Large intestine (tissue), 3 donors: Measurements from ENCODE around the gene EHD4. TPM values are rescaled to one million over a fixed set of nuclear protein-coding genes. Genes with fewer than 3 reads are reported as not detected.

ENCODE experiments used
- DNase-seq, 2 donors: peaks; one replicate each; pipeline versions ENCODE4 v3.0.0 to v3.0.0-alpha.2; 2013
- H3K27ac ChIP-seq: one replicate; pipeline ENCODE4 v1.5.1; 2013; ENCODE audit warnings: low read length
- H3K27me3 ChIP-seq: 2 replicates; pipeline ENCODE4 v1.6.1; 2013; ENCODE audit warnings: low read length; ENCODE audit not compliant: control insufficient read depth, insufficient read depth
- H3K36me3 ChIP-seq: 2 replicates; pipeline ENCODE4 v1.6.1; 2013; ENCODE audit warnings: low read length; ENCODE audit not compliant: control insufficient read depth, insufficient read depth
- H3K4me1 ChIP-seq: one replicate; pipeline ENCODE4 v1.6.1; 2013; ENCODE audit warnings: low read length; ENCODE audit not compliant: control insufficient read depth, insufficient read depth
- H3K4me3 ChIP-seq: one replicate; pipeline ENCODE4 v1.5.1; 2013; ENCODE audit warnings: low read length
- H3K9me3 ChIP-seq: one replicate; pipeline ENCODE4 v1.6.1; 2013; ENCODE audit warnings: mild to moderate bottlenecking, low read depth, low read length, moderate library complexity; ENCODE audit not compliant: control insufficient read depth
- WGBS: methylation state at CpG from one replicate; pipeline ENCODE4 v1.1.5; 2013; ENCODE audit warnings: low lambda C conversion rate; ENCODE audit not compliant: insufficient coverage; 5-methylcytosine and 5-hydroxymethylcytosine counted together
- polyA plus RNA-seq: library from polyadenylated mRNA; unstranded; fragments of 120-200 nt; gene quantifications from one replicate; pipeline ENCODE4 v1.2.1, GENCODE V29; 2013

Gene EHD4
- polyA plus RNA-seq, 1 donor: 13.1 TPM

GRCh38 chr15:41996376-41996775, 24.0 kb upstream of the EHD4 start:
- no peaks in the 10 kb centered on the region for H3K4me1 ChIP-seq
- DNase-seq: no peak
- no CpG with 5 or more reads among the region's 10 CpGs for WGBS
- no peaks in the 10 kb centered on the region for H3K36me3 ChIP-seq
- H3K27ac ChIP-seq: no peak overlapping the region
- H3K4me3 ChIP-seq: no peak overlapping the region
- no peaks in the 10 kb centered on the region for H3K27me3 ChIP-seq
- no peaks in the 10 kb centered on the region for H3K9me3 ChIP-seq

DNA sequence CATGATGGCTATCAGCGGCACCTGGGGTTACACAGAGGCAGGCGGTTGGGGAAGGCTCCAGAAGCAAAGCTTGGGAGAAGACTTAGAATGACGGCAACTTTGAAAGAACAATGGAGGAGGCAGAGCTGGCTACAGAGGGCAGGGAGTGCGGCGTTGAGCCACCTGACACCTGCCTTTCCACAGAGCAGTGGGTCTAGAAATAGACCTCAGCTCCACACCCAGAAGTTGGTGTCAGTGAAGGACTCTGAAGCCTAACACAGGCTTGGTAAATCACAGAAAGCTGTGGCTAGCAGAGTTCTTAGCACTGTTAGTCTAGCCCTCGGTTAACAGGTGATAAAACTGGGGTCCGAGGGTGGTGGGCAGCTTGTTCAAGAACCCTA, 23.1 kb upstream of the EHD4 start:
- Histone ChIP-seq H3K36me3 (no peaks in the 10 kb centered on the region), H3K27me3 (no peaks in the 10 kb centered on the region), H3K4me3 (no peak overlapping the region), H3K9me3 (no peaks in the 10 kb centered on the region), H3K4me1 (no peaks in the 10 kb centered on the region), H3K27ac (no peak overlapping the region)
- no peak for DNase-seq
- no CpG with 5 or more reads among the region's 7 CpGs for WGBS

DNA sequence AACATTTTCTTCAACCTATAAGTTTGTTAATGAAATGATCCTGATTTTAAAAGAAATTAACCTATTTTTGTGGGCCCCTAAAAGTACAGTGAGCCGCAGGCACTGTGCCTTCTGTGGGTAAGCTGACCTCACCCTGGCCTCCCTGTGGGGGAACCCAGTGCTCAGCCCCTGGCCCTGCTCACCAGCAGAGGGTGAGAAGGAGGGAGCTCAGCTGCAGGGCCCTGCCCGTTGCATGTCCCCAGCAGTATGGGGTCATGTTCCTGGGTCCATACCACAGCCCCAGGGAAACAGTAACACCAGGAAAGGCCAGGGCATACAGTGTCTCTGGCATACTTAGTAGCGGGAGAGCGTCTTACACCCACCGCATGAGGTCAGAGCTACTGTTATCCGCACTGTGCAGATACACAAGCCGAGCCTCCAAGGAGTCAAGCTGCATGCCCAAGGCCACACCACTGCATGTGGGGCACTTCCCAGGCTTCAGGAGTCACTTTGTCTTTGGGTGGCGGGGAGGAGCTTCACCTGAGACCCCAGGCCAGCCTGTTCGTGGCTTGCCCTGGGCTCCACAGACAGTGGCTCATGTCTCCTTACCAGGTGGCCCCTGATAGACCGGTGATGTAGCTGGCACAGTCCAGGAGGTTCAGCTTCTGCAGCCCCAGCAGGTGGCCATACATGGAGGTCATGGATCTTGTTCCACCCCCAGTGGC, 22.6 kb upstream of the EHD4 start:
- DNase-seq: no peak
- H3K27ac ChIP-seq: no peak overlapping the region
- H3K9me3 ChIP-seq: no peaks in the 10 kb centered on the region
- WGBS: no CpG with 5 or more reads among the region's 10 CpGs
- no peak overlapping the region for H3K4me3 ChIP-seq
- H3K27me3 ChIP-seq: no peaks in the 10 kb centered on the region
- H3K36me3 ChIP-seq: no peaks in the 10 kb centered on the region
- H3K4me1 ChIP-seq: no peaks in the 10 kb centered on the region

DNA sequence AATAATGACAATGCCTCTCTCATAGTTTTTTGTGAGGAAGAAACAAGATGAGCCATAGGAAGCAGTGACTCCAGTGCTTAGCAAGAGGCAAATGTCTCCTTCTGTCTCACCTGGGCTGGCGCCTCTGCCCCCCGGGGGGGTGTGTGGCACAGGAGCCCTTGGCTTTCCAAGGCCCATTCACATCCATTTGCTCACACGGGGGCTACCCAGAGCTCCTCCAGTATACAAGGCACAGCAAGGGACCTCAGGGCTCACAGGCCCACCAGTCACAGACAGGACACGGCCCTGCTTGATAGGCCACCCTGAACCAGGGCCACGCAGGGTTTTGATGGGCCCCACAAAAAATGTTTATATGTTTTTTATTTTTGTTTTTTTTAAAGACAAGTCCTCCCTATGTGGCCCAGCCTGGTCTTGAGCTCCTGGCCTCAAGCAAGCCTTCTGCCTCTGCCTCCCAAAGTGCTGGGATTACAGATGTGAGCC, 21.9 kb upstream of the EHD4 start:
- DNase-seq: no peak
- no peaks in the 10 kb centered on the region for H3K36me3 ChIP-seq
- WGBS: no CpG with 5 or more reads among the region's 5 CpGs
- H3K9me3 ChIP-seq: no peaks in the 10 kb centered on the region
- no peaks in the 10 kb centered on the region for H3K4me1 ChIP-seq
- H3K27ac ChIP-seq: no peak overlapping the region
- no peak overlapping the region for H3K4me3 ChIP-seq
- H3K27me3 ChIP-seq: no peaks in the 10 kb centered on the region

GRCh38 chr15:41993472-41994170, 21.3 kb upstream of the EHD4 start:
- Histone ChIP-seq H3K27ac (no peak overlapping the region), H3K36me3 (no peaks in the 10 kb centered on the region), H3K4me3 (no peak overlapping the region), H3K4me1 (no peaks in the 10 kb centered on the region), H3K9me3 (no peaks in the 10 kb centered on the region), H3K27me3 (no peaks in the 10 kb centered on the region)
- no CpG with 5 or more reads among the region's 11 CpGs for WGBS
- no peak for DNase-seq

DNA sequence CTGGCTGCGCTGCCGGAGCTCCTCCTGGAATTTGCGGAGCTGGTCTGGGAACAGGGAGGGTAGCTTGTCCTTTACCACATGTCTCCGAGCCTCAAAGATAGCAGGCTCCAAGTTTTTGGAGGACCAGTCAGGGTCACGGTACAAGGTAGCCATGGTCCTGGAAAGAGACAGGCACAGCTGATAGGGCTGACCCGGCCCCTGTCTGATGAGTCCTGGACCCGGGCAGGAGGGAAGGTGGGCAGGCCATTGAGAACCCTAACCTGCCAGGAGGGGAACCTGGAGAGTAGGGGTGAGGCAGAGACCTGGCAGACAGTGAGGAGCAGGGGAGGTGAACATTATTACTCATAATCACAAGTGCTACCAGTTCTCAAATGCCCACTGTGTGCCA, 20.4 kb upstream of the EHD4 start:
- Histone ChIP-seq H3K4me3 (no peak overlapping the region), H3K4me1 (no peaks in the 10 kb centered on the region), H3K27ac (no peak overlapping the region), H3K36me3 (no peaks in the 10 kb centered on the region), H3K9me3 (no peaks in the 10 kb centered on the region), H3K27me3 (no peaks in the 10 kb centered on the region)
- no peak for DNase-seq
- no CpG with 5 or more reads among the region's 7 CpGs for WGBS

DNA sequence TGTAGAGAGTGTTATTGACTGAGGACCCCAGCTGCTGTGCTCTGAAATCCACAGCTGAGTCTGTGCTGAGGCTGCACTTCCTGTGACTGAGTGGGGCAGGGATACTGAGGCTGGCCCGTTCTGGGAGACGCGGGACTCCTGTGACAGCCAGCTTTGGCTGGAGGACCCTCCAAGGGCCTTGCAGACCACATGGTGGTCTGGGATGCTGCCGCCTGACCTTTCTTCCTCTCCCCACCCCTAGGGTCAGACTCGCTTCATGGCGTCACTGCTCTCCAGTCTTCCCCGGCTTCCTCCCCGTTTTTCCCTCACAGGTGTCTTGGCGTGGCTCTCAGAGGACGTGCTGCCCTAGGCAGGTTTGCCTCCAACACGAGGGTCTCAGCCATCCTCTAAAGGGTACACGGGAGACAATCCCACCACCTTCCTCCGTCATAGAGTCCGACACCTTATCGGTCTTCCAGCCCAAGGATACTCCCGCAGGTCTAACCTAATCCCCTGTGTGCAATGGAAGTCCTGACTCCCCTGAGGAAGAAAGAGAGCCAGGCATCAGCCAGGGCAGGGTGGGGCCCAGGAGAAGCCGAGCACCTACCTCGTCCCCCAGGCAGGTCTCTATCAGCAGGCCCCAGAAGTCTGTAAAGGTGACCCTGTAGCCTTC, 19.9 kb upstream of the EHD4 start:
- Histone ChIP-seq H3K4me3 (no peak overlapping the region), H3K27me3 (no peaks in the 10 kb centered on the region), H3K36me3 (no peaks in the 10 kb centered on the region), H3K27ac (no peak overlapping the region), H3K9me3 (no peaks in the 10 kb centered on the region), H3K4me1 (no peaks in the 10 kb centered on the region)
- WGBS: 100% methylated on average over 1 of the region's 18 CpGs
- DNase-seq: no peak

DNA sequence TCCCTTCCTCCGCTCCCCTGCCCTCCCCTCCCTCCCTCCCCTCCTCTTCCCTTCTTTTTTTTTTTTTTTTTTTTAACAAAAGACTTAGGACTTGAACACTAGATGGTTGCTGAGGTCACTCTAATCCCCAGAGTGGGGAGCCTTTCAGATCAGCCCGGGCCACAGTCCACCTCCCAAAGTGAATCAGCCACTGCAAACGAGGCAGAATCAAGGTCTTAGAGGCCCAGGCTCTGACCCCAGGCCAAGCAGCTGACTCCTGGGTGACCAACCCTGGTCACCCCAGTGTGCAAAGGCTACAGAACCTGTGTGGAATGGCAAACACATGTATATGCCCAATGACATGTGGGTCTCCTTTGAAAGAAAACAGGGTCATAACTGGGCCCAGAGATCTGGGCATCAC, 18.3 kb upstream of the EHD4 start:
- Histone ChIP-seq H3K9me3 (no peaks in the 10 kb centered on the region), H3K27ac (no peak overlapping the region), H3K27me3 (no peaks in the 10 kb centered on the region), H3K36me3 (no peaks in the 10 kb centered on the region), H3K4me1 (no peaks in the 10 kb centered on the region), H3K4me3 (no peak overlapping the region)
- DNase-seq: no peak
- WGBS: 100% methylated on average over 1 of the region's 3 CpGs

DNA sequence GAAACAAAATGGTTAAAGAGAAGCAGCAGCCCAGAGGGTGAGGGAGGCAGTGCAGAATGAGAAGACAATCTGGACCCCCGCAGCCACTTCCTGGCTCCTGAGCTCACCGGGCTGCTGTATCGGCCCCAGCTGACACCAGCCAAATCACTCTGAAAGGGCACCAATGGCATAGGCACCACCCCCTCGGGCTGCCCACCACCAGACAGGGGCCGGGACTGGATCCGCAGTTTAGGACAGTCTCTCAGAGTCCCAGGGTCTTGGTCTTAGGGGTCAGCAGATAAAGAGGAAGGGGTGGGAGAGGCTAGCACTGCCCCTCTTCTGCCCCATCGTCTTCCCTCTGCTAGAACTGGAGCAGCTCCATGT, 17.9 kb upstream of the EHD4 start:
- Histone ChIP-seq H3K4me1 (no peaks in the 10 kb centered on the region), H3K27ac (no peak overlapping the region), H3K36me3 (no peaks in the 10 kb centered on the region), H3K9me3 (no peaks in the 10 kb centered on the region), H3K4me3 (no peak overlapping the region), H3K27me3 (no peaks in the 10 kb centered on the region)
- no peak for DNase-seq
- no CpG with 5 or more reads among the region's 7 CpGs for WGBS

DNA sequence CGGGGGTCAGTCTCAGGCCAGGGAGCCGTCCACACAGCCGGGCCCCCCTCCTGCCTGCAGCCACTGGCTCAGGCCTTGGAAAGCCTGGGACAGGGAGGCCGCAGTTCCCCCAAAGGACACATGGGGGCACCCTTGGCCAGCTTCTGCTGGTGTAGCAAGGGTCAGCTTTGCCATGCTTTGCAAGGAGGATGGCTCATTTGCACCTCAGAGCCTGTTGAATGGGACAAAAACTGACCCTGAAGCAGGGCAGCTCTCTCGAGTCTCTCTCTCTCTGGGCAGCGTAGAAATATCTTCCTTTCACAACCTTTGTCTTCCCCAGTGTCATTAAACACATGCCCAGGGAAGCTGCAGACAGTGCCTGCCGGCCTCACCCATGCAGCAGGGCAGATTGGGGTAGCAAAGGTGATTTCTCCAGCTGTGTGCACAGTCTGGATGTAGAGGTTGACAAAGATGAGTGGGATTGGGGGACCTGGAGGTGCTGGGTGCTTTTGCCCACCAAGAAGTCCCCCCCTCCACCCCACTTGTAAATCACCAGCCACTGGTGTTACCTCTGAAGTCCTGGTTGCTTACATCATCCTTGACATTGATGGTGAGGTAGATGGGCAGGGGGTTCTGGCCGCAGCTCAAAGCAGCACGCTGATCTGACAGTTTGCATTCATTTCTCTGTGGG, 17.4 kb upstream of the EHD4 start:
- Histone ChIP-seq H3K4me1 (no peaks in the 10 kb centered on the region), H3K9me3 (no peaks in the 10 kb centered on the region), H3K36me3 (no peaks in the 10 kb centered on the region), H3K27ac (no peak overlapping the region), H3K4me3 (no peak overlapping the region), H3K27me3 (no peaks in the 10 kb centered on the region)
- WGBS: no CpG with 5 or more reads among the region's 9 CpGs
- DNase-seq: peak; percentile 59 to 66
